GM08714 (cell line): ENCODE data around the gene EFNA2.
"Not testable (repeated sequence)": the region's sequence is repeated elsewhere in the genome, so short reads cannot be mapped to it uniquely, and the experiment has no call there.

Experiments
- H3K4me3 ChIP-seq: fragments of 200-500 bp; sonication (Bioruptor generic); 2 replicates; pipeline ENCODE4 v1.5.1; 2014; ENCODE audit warnings: mild to moderate bottlenecking, low read length, inconsistent platforms
- ZNF274 ChIP-seq: IDR thresholded peaks from 2 replicates; pipeline ENCODE4 v1.6.1; 2012; ENCODE audit warnings: mild to moderate bottlenecking, low read depth, low read length

EFNA2 gene

GRCh38 chr19:1309977-1310852, 24.5 kb downstream of the EFNA2 start:
- TF ChIP-seq ZNF274 = no peak
- no peak overlapping the region for H3K4me3 ChIP-seq

- no peak for TF ChIP-seq ZNF274
- H3K4me3 ChIP-seq = no peak overlapping the region
Observed at GRCh38 chr19:1310853-1311180, 25.1 kb downstream of the EFNA2 start.

GRCh38 chr19:1311543-1312091, 25.9 kb downstream of the EFNA2 start:
- H3K4me3 ChIP-seq = no peak overlapping the region
- TF ChIP-seq ZNF274 = no peak

GRCh38 chr19:1312767-1313694, 27.4 kb downstream of the EFNA2 start:
- H3K4me3 ChIP-seq = no peak overlapping the region
- no peak for TF ChIP-seq ZNF274

GRCh38 chr19:1313695-1314613, 28.3 kb downstream of the EFNA2 start:
- TF ChIP-seq ZNF274 = no peak
- H3K4me3 ChIP-seq = no peak overlapping the region

GRCh38 chr19:1315470-1316166, 29.9 kb downstream of the EFNA2 start:
- no peak overlapping the region for H3K4me3 ChIP-seq
- TF ChIP-seq ZNF274 = no peak

- TF ChIP-seq ZNF274 = no peak
- no peak overlapping the region for H3K4me3 ChIP-seq
Observed at GRCh38 chr19:1316466-1316865, 30.8 kb downstream of the EFNA2 start.

GRCh38 chr19:1317274-1318003, 31.8 kb downstream of the EFNA2 start:
- no peak overlapping the region for H3K4me3 ChIP-seq
- TF ChIP-seq ZNF274 = no peak

GRCh38 chr19:1318678-1319471, 33.2 kb downstream of the EFNA2 start:
- no peak overlapping the region for H3K4me3 ChIP-seq
- no peak for TF ChIP-seq ZNF274

- H3K4me3 ChIP-seq = not testable (repeated sequence)
Observed at GRCh38 chr19:1320282-1320650, 34.6 kb downstream of the EFNA2 start.

GRCh38 chr19:1321539-1321938, 35.9 kb downstream of the EFNA2 start:
- no peak for TF ChIP-seq ZNF274
- no peak overlapping the region for H3K4me3 ChIP-seq

GRCh38 chr19:1322198-1322981, 36.7 kb downstream of the EFNA2 start:
- H3K4me3 ChIP-seq = no peak overlapping the region
- no peak for TF ChIP-seq ZNF274
